ENCODE data around the gene PLEKHM3. TPM values are rescaled to one million over a fixed set of nuclear protein-coding genes. Genes with fewer than 3 reads are reported as not detected.
"Not testable (repeated sequence)": the region's sequence is repeated elsewhere in the genome, so short reads cannot be mapped to it uniquely, and the experiment has no call there.

PLEKHM3 gene
- total RNA-seq, 2 donors from 2014 or later, result 5.2 to 15.8 TPM

GRCh38 chr2:207823865-207824264, 201.5 kb downstream of the PLEKHM3 start:
- ATAC-seq (peak in 1 of 2 donors; percentile 22), DNase-seq (ENCODE audit: low spot score in 2 of 2) (no peak)
- H3K9me3 Mint-ChIP-seq, result no peaks in the 10 kb centered on the region
- peaks cover 0 to 5% of the 10 kb centered on the region in 2 donors for H3K36me3 Mint-ChIP-seq
- H3K27ac Mint-ChIP-seq, result no peak overlapping the region

GRCh38 chr2:207819839-207820784, 205.2 kb downstream of the PLEKHM3 start:
- ATAC-seq (no peak), DNase-seq (ENCODE audit: low spot score in 2 of 2) (no peak)
- H3K27ac Mint-ChIP-seq, result peak overlapping the region in 1 of 2 donors; percentile 34
- peaks cover 0 to 5% of the 10 kb centered on the region in 2 donors for H3K36me3 Mint-ChIP-seq
- H3K9me3 Mint-ChIP-seq, result no peaks in the 10 kb centered on the region

DNA sequence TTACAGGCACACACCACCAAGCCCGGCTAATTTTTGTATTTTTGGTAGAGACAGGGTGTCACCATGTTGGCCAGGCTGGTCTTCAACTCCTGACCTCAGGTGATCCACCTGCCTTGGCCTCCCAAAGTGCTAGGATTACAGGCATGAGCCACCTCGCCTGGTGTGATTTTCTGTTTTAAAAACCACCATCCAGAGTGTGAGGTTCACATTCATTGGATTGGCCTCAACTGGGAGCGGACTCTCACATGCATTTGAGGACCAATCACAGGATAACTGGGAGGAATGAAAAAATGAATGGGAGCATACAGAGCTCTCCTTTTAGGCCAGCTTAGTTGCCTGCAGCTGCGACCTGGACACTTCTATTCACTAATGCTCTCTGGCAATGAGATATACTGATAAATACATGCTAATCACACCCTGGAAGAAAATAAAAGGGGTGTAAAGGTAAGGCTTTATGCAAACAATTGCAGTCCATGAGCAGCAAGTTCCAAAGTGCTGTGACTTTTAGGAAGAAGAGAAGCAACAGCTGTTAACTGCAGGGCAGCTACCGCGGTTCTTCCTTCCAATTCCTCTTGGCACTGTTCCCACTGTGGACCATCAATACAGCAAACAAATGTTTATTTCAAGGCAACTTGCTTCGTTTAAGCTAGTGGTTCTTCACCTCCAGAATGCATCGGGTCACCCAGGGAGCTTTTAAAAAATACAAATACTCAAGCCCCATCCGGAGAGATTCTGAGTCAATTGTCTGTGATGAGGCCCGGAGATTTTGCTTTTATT, 206.1 kb downstream of the PLEKHM3 start:
- Mint-ChIP-seq H3K27ac (no peak overlapping the region), H3K36me3 (peaks cover 0 to 5% of the 10 kb centered on the region in 2 donors), H3K9me3 (no peaks in the 10 kb centered on the region)
- no peak for ATAC-seq
- DNase-seq (ENCODE audit: low spot score in 2 of 2), result no peak

- no peak for DNase-seq (ENCODE audit: low spot score in 2 of 2)
- ATAC-seq, result no peak
- no peaks in the 10 kb centered on the region for H3K9me3 Mint-ChIP-seq
- H3K27ac Mint-ChIP-seq, result no peak overlapping the region
- H3K36me3 Mint-ChIP-seq, result no peaks in the 10 kb centered on the region
Measured at GRCh38 chr2:207816546-207816945, 208.8 kb downstream of the PLEKHM3 start.

DNA sequence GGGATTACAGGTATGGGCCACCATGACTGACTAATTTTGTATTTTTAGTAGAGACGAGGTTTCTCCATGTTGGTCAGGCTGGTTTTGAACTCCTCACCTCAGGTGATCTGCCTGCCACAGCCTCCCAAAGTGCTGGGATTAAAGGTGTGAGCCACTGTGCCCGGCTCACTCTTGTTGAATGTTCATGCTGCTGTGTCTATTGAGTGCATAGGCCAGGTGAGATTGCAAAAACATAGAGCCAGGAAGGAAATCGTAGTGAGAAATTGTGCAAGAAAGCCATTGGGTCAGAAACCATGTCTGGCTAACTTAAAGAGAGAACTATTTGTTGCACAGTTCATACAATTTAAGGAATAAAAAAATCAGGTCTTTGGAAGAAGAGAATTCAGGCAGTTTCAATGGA, 210.1 kb downstream of the PLEKHM3 start:
- DNase-seq (ENCODE audit: low spot score in 2 of 2) (no peak), ATAC-seq (no peak)
- Mint-ChIP-seq H3K27ac (no peak overlapping the region), H3K36me3 (no peaks in the 10 kb centered on the region), H3K9me3 (no peaks in the 10 kb centered on the region)

DNA sequence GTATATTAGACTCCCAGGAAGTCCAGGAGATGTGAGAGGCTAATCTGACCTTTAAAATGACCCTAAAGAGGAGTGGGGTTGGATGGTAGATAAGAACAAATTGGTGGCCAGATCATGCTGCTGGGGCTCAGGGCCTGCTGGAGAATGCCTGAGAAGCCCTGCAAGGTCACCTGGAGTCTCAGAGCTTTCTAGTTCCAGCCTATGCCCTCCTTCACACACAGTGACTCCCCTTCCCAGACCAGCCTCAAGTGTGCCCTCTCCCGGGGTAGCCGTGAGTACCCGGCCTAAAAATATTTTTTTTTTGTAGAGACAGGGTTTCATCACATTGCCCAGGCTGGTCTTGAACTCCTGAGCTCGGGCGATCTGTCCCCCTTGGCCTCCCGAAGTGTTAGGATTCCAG, 211.4 kb downstream of the PLEKHM3 start:
- no peaks in the 10 kb centered on the region for H3K36me3 Mint-ChIP-seq
- DNase-seq (ENCODE audit: low spot score in 2 of 2) (no peak), ATAC-seq (no peak)
- H3K27ac Mint-ChIP-seq, result no peak overlapping the region
- no peaks in the 10 kb centered on the region for H3K9me3 Mint-ChIP-seq

DNA sequence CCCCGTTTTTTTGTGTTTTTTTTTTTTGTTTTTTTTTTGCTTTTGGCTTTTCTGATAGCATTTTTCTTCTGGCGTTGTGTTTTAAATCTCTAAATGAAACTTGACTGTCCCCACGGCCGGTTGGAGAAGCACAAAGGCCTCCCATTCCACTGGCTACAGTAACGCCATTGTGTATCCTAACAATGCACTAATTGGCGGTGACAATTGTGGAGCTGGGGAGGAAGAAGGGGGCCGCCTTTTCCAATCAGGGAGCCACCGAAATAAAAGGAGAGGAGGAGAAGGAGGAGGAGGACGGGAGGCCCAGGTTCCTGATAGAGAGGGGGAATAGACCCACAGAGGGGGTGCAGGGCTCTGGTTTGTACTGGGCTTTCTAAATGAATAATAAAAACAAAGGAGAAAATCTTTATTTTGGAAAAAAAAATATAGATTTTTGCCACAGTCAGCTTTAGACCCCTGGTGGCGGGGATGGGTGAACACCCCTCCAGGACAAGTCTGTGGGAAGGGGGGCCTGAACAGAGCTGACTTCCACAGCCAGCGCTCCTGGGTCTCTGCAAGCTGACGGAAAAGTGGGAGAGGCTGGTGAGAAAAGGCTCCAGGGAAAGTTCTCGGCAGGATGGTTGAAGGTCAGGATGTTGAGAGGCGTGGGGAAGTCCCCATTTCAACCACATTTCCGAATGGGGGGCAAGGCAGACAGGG, 212.0 kb downstream of the PLEKHM3 start:
- H3K9me3 Mint-ChIP-seq, result no peaks in the 10 kb centered on the region
- H3K27ac Mint-ChIP-seq, result no peak overlapping the region
- no peak for ATAC-seq
- no peaks in the 10 kb centered on the region for H3K36me3 Mint-ChIP-seq
- DNase-seq (ENCODE audit: low spot score in 2 of 2), result no peak

DNA sequence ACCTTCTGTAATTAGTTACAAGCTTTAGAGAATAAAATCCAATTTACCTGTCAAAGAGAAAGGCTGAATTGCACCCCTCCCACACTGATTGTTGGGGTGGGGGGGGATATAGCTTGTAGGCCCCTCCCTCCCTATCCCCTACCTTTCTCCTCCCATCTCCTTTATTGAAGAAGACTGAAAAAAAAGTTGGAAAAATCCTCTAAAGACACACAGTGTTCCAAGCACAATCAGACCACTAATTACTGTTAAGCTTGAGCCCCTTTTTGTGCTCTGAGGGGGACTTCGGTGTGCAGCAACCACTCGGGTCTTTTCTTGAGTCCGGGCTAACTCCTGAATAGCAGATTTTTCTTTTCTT, 212.6 kb downstream of the PLEKHM3 start:
- no peak for ATAC-seq
- Mint-ChIP-seq H3K27ac (no peak overlapping the region), H3K36me3 (no peaks in the 10 kb centered on the region), H3K9me3 (no peaks in the 10 kb centered on the region)
- no peak for DNase-seq (ENCODE audit: low spot score in 2 of 2)

DNA sequence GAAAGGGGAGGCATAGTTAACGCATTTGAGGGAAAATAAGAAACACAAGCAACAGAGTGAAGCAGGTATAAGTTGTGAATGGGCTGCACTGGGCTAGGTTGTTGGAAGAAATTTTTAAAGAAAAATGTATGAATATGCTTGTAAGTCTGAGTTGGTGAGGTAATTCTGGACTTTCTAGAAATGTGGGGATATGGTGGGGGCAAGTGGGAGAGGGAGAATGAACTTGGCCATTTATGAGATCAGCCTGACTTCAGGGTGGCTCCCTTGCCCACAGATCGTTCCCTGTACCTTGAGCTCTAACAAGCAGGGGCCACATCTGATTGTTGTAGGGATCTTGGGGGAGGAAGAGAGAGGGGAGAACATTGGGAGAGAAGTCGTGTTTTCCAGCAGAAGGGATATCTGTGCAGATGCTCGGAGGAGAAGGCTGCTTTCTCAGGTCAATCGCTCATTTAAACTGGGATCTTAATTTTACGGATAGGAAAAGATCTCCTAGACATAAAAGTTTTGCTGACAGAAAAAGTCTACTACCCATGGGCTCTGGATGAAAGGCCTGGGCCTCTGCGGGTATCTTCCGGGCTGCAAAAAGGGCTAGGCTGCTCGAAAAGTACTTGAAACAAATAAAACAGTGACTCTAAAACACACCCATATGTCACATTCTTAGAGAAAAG, 213.1 kb downstream of the PLEKHM3 start:
- ATAC-seq (no peak), DNase-seq (ENCODE audit: low spot score in 2 of 2) (no peak)
- Mint-ChIP-seq H3K36me3 (no peaks in the 10 kb centered on the region), H3K9me3 (no peaks in the 10 kb centered on the region), H3K27ac (no peak overlapping the region)

- H3K27ac Mint-ChIP-seq; H3K36me3 Mint-ChIP-seq; DNase-seq (ENCODE audit: low spot score in 2 of 2); H3K9me3 Mint-ChIP-seq; ATAC-seq: not testable (repeated sequence)
Measured at GRCh38 chr2:207811658-207812057, 213.7 kb downstream of the PLEKHM3 start.

DNA sequence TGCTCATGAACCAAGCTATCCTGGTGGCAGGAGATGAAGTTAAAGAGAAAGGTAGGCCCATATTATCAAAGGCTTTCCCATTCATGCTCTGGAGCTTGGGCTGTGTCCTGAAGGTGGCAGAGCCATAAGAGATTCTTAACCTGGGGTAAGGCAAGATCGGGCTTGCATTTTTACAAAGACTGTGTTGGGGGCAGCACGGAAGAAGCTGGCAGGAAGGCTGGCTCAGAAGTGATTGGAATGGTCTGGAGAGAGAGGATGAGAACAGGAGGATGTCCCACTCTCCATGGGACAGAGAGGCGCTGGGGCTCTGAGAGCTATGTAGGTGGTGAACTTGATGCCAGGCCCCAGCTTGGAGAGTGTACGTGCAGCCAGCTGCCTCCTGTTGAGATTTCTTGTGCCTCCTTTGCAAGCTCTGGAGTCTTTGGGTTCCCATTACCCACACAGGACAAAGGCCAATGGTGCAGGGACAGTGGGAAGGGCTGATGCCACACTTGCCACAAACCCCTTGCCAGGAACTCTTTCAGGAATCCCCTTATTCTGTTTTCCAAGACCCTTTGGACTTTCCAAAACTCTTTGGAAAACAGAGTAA, 215.0 kb downstream of the PLEKHM3 start:
- DNase-seq (ENCODE audit: low spot score in 2 of 2), result no peak
- H3K36me3 Mint-ChIP-seq, result no peaks in the 10 kb centered on the region
- ATAC-seq, result no peak
- peak overlapping the region in 1 of 2 donors; percentile 8 for H3K27ac Mint-ChIP-seq
- H3K9me3 Mint-ChIP-seq, result no peaks in the 10 kb centered on the region

- Mint-ChIP-seq H3K27ac (no peak overlapping the region), H3K9me3 (no peaks in the 10 kb centered on the region), H3K36me3 (no peaks in the 10 kb centered on the region)
- DNase-seq (ENCODE audit: low spot score in 2 of 2), result no peak
- ATAC-seq, result no peak
Measured at GRCh38 chr2:207808119-207808518, 217.2 kb downstream of the PLEKHM3 start.

- peak in 1 of 2 donors; percentile 14 for DNase-seq (ENCODE audit: low spot score in 2 of 2)
- no peak overlapping the region for H3K27ac Mint-ChIP-seq
- ATAC-seq, result peak; percentile 88 to 91
Measured at GRCh38 chr2:207807516-207807915, 217.8 kb downstream of the PLEKHM3 start.

DNA sequence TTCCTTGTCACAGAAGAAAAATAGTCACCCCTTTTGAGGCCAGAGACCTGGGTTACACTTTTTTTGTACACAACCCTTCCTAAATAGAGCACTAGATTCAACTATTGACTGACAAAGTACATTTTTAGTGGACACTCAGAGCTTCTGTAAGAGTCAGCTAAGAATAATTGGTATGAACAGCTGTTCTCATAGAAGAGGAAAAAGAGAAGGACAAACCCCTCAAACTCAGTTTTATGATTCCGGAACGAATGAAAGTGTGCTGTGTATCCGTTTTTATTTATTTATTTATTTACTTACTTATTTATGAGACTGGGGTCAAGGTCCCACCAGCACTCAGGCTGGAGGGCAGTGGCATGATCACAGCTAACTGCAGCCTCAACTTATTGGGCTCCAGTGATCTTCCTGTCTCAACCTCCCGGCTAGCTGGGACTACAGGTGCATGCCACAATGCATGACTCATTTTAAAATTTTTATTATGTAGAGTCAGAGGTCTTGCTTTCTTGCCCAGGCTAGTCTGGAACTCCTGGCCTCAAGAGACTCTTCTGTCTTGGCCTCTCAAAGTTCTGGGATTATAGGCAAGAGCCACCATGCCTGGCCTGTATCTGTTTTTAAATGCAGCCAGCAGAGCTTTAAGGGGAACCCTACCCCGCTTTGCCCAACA, 219.6 kb downstream of the PLEKHM3 start:
- Mint-ChIP-seq H3K27ac (no peak overlapping the region), H3K9me3 (no peaks in the 10 kb centered on the region), H3K36me3 (no peaks in the 10 kb centered on the region)
- no peak for ATAC-seq
- no peak for DNase-seq (ENCODE audit: low spot score in 2 of 2)

More at GRCh38 chr2:207807516-207807915, 217.8 kb downstream of the PLEKHM3 start:
- Mint-ChIP-seq H3K36me3 (no peaks in the 10 kb centered on the region), H3K9me3 (no peaks in the 10 kb centered on the region)

DNA sequence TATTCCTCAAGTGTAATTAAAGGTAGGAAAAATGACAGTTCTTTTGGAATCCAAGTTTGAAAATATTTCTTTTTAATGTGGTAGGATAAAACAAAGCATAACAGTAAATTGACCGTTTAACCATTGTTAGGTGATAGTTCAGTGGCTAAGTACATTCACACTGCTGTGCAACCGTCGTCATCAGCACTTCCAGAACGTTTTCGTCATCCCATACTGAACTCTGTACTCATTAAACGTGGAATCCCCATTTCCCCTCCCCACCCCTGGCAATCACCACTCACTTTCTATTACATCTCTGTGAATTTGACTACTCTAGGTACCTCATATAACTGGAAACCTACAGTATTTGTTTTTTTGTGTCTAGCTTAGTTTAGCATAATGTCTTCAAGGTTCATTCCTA, 222.7 kb downstream of the PLEKHM3 start:
- DNase-seq (ENCODE audit: low spot score in 2 of 2) (no peak), ATAC-seq (no peak)
- H3K27ac Mint-ChIP-seq, result no peak overlapping the region
- H3K36me3 Mint-ChIP-seq, result no peaks in the 10 kb centered on the region
- no peaks in the 10 kb centered on the region for H3K9me3 Mint-ChIP-seq

GRCh38 chr2:207801259-207801658, 224.1 kb downstream of the PLEKHM3 start:
- H3K9me3 Mint-ChIP-seq, result no peaks in the 10 kb centered on the region
- DNase-seq (ENCODE audit: low spot score in 2 of 2), result no peak
- no peaks in the 10 kb centered on the region for H3K36me3 Mint-ChIP-seq
- no peak overlapping the region for H3K27ac Mint-ChIP-seq
- ATAC-seq, result no peak

Measured in activated naive CD4-positive, alpha-beta T cell treated with anti-CD3 and anti-CD28 coated beads, Interleukin-2, amount 50 U/mL, for 72 hours (primary cell).